Thyroid gland (tissue), 4 donors: ENCODE results near the gene COTL1.

Source experiments
- POLR2A ChIP-seq, 2 donors: fragments of 450-650 bp; IDR thresholded peaks; one replicate each; pipeline ENCODE4 v1.6.1; 2017; ENCODE audit warnings: antibody characterized with exemption in 2 of 2, mild to moderate bottlenecking in 2 of 2, moderate library complexity in 1 of 2
- TF ChIP-seq, protein P1 (sequence below), 6 experiments: fragments of 200-600 bp in 3 of 6; fragments of 450-650 bp in 3 of 6; sonication (generic) in 3 of 6; IDR thresholded peaks; one replicate each; pipeline ENCODE4 v1.5.1; 2016 to 2019; ENCODE audit warnings: antibody characterized with exemption in 6 of 6, mild to moderate bottlenecking in 2 of 6, inconsistent platforms in 1 of 6, moderate library complexity in 1 of 6

DNA sequence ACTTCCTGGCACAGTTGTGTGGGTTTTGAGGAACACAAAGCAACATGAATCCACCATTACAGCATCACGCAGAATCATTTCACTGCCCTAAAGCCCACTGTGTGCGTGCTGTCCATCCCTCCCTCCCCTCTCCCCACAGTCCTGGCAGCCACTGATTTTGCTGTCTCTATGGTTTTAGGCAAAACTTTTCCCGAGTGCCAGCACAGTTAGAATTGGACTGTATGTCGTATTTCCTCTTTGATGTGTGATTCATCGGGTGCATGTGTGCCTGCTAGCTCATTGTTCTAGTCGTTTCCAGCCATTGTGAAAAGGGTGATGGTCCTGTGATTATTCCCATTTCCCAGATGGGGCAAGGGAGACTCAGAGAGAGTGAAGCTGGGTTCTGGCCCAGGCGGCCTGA lies 43.1 kb upstream of the COTL1 start:
- TF ChIP-seq POLR2A (IDR thresholded peaks at IDR 0.05) = no peak
- TF ChIP-seq, protein P1, sequence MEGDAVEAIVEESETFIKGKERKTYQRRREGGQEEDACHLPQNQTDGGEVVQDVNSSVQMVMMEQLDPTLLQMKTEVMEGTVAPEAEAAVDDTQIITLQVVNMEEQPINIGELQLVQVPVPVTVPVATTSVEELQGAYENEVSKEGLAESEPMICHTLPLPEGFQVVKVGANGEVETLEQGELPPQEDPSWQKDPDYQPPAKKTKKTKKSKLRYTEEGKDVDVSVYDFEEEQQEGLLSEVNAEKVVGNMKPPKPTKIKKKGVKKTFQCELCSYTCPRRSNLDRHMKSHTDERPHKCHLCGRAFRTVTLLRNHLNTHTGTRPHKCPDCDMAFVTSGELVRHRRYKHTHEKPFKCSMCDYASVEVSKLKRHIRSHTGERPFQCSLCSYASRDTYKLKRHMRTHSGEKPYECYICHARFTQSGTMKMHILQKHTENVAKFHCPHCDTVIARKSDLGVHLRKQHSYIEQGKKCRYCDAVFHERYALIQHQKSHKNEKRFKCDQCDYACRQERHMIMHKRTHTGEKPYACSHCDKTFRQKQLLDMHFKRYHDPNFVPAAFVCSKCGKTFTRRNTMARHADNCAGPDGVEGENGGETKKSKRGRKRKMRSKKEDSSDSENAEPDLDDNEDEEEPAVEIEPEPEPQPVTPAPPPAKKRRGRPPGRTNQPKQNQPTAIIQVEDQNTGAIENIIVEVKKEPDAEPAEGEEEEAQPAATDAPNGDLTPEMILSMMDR (IDR thresholded peaks at IDR 0.05) = no peak
